DND-41 (cell line): ENCODE data around the gene WNT5A.

Experiments used
- ATAC-seq: fragments of 200-7000 bp; cut with Tn5 transposase; 3 replicates; pipeline ENCODE4 v1.9.1; 2021; ENCODE audit warnings: low read depth; ENCODE audit not compliant: insufficient read depth
- DNase-seq: peaks from one replicate; pipeline ENCODE4 v3.0.0-alpha.2; 2020
- H2AFZ ChIP-seq: 2 replicates; pipeline ENCODE4 v1.6.0; 2012; ENCODE audit warnings: low read depth, low read length
- H3K27ac ChIP-seq: 2 replicates; pipeline ENCODE4 v1.5.1; 2012; ENCODE audit warnings: low read length, inconsistent platforms
- H3K27me3 ChIP-seq: fragments of 200-600 bp; sonication (generic); 2 replicates; pipeline ENCODE4 v1.6.0; 2012; ENCODE audit warnings: low read length, mild to moderate bottlenecking, inconsistent platforms; ENCODE audit not compliant: insufficient read depth, poor library complexity
- H3K36me3 ChIP-seq: 2 replicates; pipeline ENCODE4 v1.5.1; 2012; ENCODE audit warnings: low read length, inconsistent platforms; ENCODE audit not compliant: insufficient read depth
- H3K4me1 ChIP-seq: 2 replicates; pipeline ENCODE4 v1.5.1; 2012; ENCODE audit warnings: mild to moderate bottlenecking, low read length; ENCODE audit not compliant: insufficient read depth
- H3K4me2 ChIP-seq: 2 replicates; pipeline ENCODE4 v1.6.0; 2012; ENCODE audit warnings: mild to moderate bottlenecking, moderate library complexity, low read length, inconsistent platforms; ENCODE audit not compliant: insufficient read depth
- H3K4me3 ChIP-seq, 2 experiments: fragments of 200-600 bp in 1 of 2; shearing (Covaris generic) in 1 of 2; 2 replicates each; pipeline ENCODE4 v1.5.1; 2012 to 2016; ENCODE audit warnings: inconsistent platforms in 2 of 2, low read length in 2 of 2, mild to moderate bottlenecking in 2 of 2, low read depth in 1 of 2, moderate library complexity in 1 of 2
- H3K79me2 ChIP-seq: 2 replicates; pipeline ENCODE4 v1.6.0; 2012; ENCODE audit warnings: low read length, inconsistent platforms; ENCODE audit not compliant: insufficient read depth
- H3K9ac ChIP-seq: 2 replicates; pipeline ENCODE4 v1.6.0; 2012; ENCODE audit warnings: low read depth, mild to moderate bottlenecking, inconsistent platforms, low read length, moderate library complexity
- H3K9me3 ChIP-seq: 2 replicates; pipeline ENCODE4 v1.5.1; 2012; ENCODE audit warnings: low read length, moderate library complexity, mild to moderate bottlenecking, inconsistent platforms; ENCODE audit not compliant: insufficient read depth, severe bottlenecking
- H4K20me1 ChIP-seq: 2 replicates; pipeline ENCODE4 v1.6.0; 2012; ENCODE audit warnings: low read length; ENCODE audit not compliant: insufficient read depth
- CTCF ChIP-seq: IDR thresholded peaks from 2 replicates; pipeline ENCODE4 v1.5.1; 2012; ENCODE audit warnings: borderline replicate concordance, low read length, moderate library complexity, mild to moderate bottlenecking; ENCODE audit not compliant: poor library complexity, severe bottlenecking; ENCODE audit errors: extremely low read depth
- EZH2 ChIP-seq: IDR thresholded peaks from 3 replicates; pipeline ENCODE4 v1.6.1; 2012; ENCODE audit warnings: borderline replicate concordance, low read depth, mild to moderate bottlenecking, moderate library complexity, low read length, inconsistent platforms; ENCODE audit not compliant: severe bottlenecking

WNT5A gene

GRCh38 chr3:55492976-55493375 lies 5.9 kb upstream of the WNT5A start:
- no peaks in the 10 kb centered on the region for H4K20me1 ChIP-seq
- no peak overlapping the region for H3K4me3 ChIP-seq
- ATAC-seq (no peak), DNase-seq (no peak)
- no peak overlapping the region for H2AFZ ChIP-seq
- no peaks in the 10 kb centered on the region for H3K4me1 ChIP-seq
- no peak for TF ChIP-seq CTCF
- no peak for TF ChIP-seq EZH2
- H3K9ac ChIP-seq, result no peak overlapping the region
- no peaks in the 10 kb centered on the region for H3K9me3 ChIP-seq
- no peak overlapping the region for H3K4me2 ChIP-seq
- H3K36me3 ChIP-seq, result no peaks in the 10 kb centered on the region
- H3K27me3 ChIP-seq, result no peaks in the 10 kb centered on the region
- no peak overlapping the region for H3K27ac ChIP-seq
- no peaks in the 10 kb centered on the region for H3K79me2 ChIP-seq

- no peak overlapping the region for H2AFZ ChIP-seq
- no peak overlapping the region for H3K4me2 ChIP-seq
- H3K79me2 ChIP-seq, result no peaks in the 10 kb centered on the region
- H3K9ac ChIP-seq, result no peak overlapping the region
- no peaks in the 10 kb centered on the region for H4K20me1 ChIP-seq
- DNase-seq, result no peak
- no peak for ATAC-seq
- H3K4me3 ChIP-seq, result no peak overlapping the region
- H3K36me3 ChIP-seq, result no peaks in the 10 kb centered on the region
- H3K9me3 ChIP-seq, result no peaks in the 10 kb centered on the region
- TF ChIP-seq EZH2, result no peak
- TF ChIP-seq CTCF, result no peak
- H3K27ac ChIP-seq, result no peak overlapping the region
- H3K27me3 ChIP-seq, result no peaks in the 10 kb centered on the region
- H3K4me1 ChIP-seq, result no peaks in the 10 kb centered on the region
Measured at GRCh38 chr3:55491296-55491816, 4.2 kb upstream of the WNT5A start.

- Histone ChIP-seq H3K27ac (no peak overlapping the region), H3K4me2 (no peak overlapping the region), H3K27me3 (no peaks in the 10 kb centered on the region), H3K4me1 (no peaks in the 10 kb centered on the region), H3K4me3 (no peak overlapping the region), H3K9ac (no peak overlapping the region), H4K20me1 (no peaks in the 10 kb centered on the region), H3K36me3 (no peaks in the 10 kb centered on the region), H3K9me3 (no peaks in the 10 kb centered on the region), H3K79me2 (no peaks in the 10 kb centered on the region), H2AFZ (no peak overlapping the region)
- ATAC-seq (no peak), DNase-seq (no peak)
- TF ChIP-seq EZH2, result no peak
- TF ChIP-seq CTCF, result no peak
Measured at GRCh38 chr3:55490276-55490913, 3.3 kb upstream of the WNT5A start.
